ENCODE results near the gene MECP2. TPM values are rescaled to one million over a fixed set of nuclear protein-coding genes. Genes with fewer than 3 reads are reported as not detected.
"Not testable (repeated sequence)": the region's sequence is repeated elsewhere in the genome, so short reads cannot be mapped to it uniquely, and the experiment has no call there.

The MECP2 gene
- total RNA-seq, 1 experiment from 2014 or later = 33.1 TPM

DNA sequence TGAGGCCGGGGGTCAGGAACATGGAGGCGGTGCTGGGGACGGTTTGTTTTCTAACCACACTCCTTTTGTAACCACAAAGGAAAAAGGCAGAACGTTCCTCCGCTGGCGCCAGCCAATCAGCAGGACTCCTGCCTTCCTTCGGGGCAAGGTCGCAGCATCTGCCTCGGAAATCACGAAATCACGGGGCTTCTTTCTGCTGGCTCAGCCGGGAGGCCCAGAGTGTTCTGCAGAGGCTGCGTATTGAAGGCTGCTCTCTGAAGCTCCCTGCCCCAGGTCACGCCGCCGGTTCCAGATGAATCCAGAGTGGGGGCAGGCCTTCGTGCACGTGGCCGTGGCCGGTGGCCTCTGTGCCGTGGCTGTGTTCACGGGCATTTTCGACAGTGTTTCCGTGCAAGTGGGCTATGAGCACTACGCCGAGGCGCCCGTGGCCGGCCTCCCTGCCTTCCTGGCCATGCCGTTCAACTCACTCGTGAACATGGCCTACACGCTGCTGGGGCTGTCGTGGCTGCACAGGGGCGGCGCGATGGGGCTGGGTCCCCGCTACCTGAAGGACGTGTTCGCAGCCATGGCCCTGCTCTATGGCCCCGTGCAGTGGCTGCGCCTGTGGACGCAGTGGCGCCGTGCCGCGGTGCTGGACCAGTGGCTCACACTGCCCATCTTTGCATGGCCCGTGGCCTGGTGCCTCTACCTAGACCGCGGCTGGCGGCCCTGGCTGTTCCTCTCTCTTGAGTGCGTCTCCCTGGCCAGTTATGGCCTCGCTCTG is 115.6 kb downstream of the MECP2 start:
- in situ Hi-C loops (cut with HindIII; ENCODE audit: low sequenced_read_pairs) = no loop called here
- no peak for DNase-seq (ENCODE audit: low spot score)

GRCh38 chrX:153981231-153981630 is 116.3 kb downstream of the MECP2 start:
- in situ Hi-C loops (cut with HindIII; ENCODE audit: low sequenced_read_pairs) = no loop called here
- DNase-seq (ENCODE audit: low spot score) = no peak

DNA sequence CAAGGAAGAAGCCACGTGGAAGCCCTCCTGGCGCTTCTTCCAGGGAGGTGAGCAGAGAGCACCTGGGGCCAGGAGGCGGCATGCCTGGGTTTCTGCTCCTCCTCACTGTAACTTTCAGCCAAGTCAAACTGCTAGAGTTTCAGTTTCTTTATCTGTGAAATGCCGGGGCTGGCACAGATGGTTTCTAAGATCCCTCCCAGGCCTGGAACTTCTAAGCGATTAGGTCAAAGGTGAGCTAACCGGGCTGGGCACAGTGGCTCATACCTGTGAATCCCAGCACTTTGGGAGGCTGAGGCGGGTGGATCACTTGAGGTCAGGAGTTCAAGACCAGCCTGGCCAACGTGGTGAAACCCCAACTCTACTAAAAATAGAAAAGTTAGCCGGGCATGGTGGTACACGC is 117.1 kb downstream of the MECP2 start:
- DNase-seq (ENCODE audit: low spot score); in situ Hi-C loops (cut with HindIII; ENCODE audit: low sequenced_read_pairs): not testable (repeated sequence)

- in situ Hi-C loops (cut with HindIII; ENCODE audit: low sequenced_read_pairs) = no loop called here
- no peak for DNase-seq (ENCODE audit: low spot score)
These were observed 122.7 kb downstream of the MECP2 start for GRCh38 chrX:153974726-153975286.

DNA sequence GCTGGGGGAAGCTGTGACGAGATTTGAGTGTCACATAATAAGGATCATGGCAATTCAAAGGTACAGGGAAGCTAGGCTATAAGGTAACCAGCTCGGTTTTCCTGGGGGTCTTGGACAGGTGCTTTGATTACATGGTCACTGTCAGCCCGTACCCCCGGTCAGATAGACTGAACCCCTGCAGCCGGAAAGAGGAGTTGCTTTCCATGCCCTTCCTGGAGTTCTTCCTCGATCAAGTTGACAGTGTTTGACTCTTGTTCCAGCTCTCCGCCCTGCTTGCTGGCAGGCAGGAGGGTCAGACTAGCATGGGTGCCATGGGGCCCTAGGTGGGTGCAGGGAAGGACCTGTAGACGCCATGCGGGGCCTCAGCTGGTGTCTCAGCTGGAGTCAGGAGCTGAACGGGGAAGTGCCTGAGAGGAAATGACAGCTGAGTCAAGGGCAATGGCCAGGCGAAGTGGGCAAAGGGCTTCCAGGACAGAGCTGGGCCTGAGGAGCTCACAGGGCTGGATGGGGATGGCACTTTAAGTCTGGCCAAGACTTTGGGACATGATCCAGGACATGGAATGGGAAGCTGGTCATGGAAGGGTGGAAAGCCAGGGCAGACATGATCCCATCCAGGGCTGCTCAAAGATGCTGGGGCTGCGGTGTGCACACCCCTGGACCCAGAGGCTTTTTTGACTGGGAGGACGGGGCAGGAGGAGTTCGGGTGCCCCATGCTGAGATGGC is 123.4 kb downstream of the MECP2 start:
- DNase-seq (ENCODE audit: low spot score) = no peak
- in situ Hi-C loops (cut with HindIII; ENCODE audit: low sequenced_read_pairs) = no loop called here

GRCh38 chrX:153973127-153974002 is 124.2 kb downstream of the MECP2 start:
- DNase-seq (ENCODE audit: low spot score) = no peak
- in situ Hi-C loops (cut with HindIII; ENCODE audit: low sequenced_read_pairs) = no loop called here

- in situ Hi-C loops (cut with HindIII; ENCODE audit: low sequenced_read_pairs) = no loop called here
These were observed 125.0 kb downstream of the MECP2 start, which contains the start of gene TMEM187 for GRCh38 chrX:153972368-153973126. TMEM187 (plus strand) TSS chrX:153972754; CDS start chrX:153982063, 9,309 bp downstream.

More at GRCh38 chrX:153972368-153973126, 125.0 kb downstream of the MECP2 start, which contains the start of gene TMEM187:
- DNase-seq (ENCODE audit: low spot score) = peak; percentile 82

Other genes starting within 250 kb of the MECP2 start
- gene L1CAM, start 211.5 kb downstream of the MECP2 start, total RNA-seq (2014; rRNA removed; shearing (Covaris generic)) = 31.3 and 34.0 TPM in 2 replicates
- 0.25 TPM in 1 of 2 replicates, not detected in the other for gene AVPR2, start 193.0 kb downstream of the MECP2 start, total RNA-seq (2014; rRNA removed; shearing (Covaris generic))
- 55.7 and 62.6 TPM in 2 replicates for gene ARHGAP4, start 171.5 kb downstream of the MECP2 start, total RNA-seq (2014; rRNA removed; shearing (Covaris generic))
- gene NAA10, start 162.7 kb downstream of the MECP2 start, total RNA-seq (2014; rRNA removed; shearing (Covaris generic)) = 136 and 159 TPM in 2 replicates
- gene RENBP, start 153.1 kb downstream of the MECP2 start, total RNA-seq (2014; rRNA removed; shearing (Covaris generic)) = 7.1 and 8.4 TPM in 2 replicates
- 12.4 and 16.1 TPM in 2 replicates for gene HCFC1, start 125.9 kb downstream of the MECP2 start, total RNA-seq (2014; rRNA removed; shearing (Covaris generic))
- 1.4 and 7.4 TPM in 2 replicates for gene TMEM187, start 125.0 kb downstream of the MECP2 start, total RNA-seq (2014; rRNA removed; shearing (Covaris generic))
- 140 and 144 TPM in 2 replicates for gene IRAK1, start 77.8 kb downstream of the MECP2 start, total RNA-seq (2014; rRNA removed; shearing (Covaris generic))
- not detected in 2 replicates for gene OPN1LW, start 46.5 kb upstream of the MECP2 start, total RNA-seq (2014; rRNA removed; shearing (Covaris generic))
- not detected in 2 replicates for gene OPN1MW, start 84.9 kb upstream of the MECP2 start, total RNA-seq (2014; rRNA removed; shearing (Covaris generic))
- gene OPN1MW2, start 122.0 kb upstream of the MECP2 start, total RNA-seq (2014; rRNA removed; shearing (Covaris generic)) = not detected in 2 replicates
- gene OPN1MW3, start 159.9 kb upstream of the MECP2 start, total RNA-seq (2014; rRNA removed; shearing (Covaris generic)) = not detected in 2 replicates
- gene TEX28, start 197.4 kb upstream of the MECP2 start, total RNA-seq (2014; rRNA removed; shearing (Covaris generic)) = not detected in 2 replicates
- gene TKTL1, start 198.1 kb upstream of the MECP2 start, total RNA-seq (2014; rRNA removed; shearing (Covaris generic)) = not detected in 2 replicates

Measured in G401 (cell line).